Keratinocyte (primary cell): ENCODE results near the gene ADRA2C.

ENCODE experiments used
- EZH2 ChIP-seq: IDR thresholded peaks from one replicate; pipeline ENCODE4 v1.6.1; 2012; ENCODE audit warnings: inconsistent platforms, mild to moderate bottlenecking, low read length, moderate library complexity
- TF ChIP-seq, protein P1 (sequence below), 3 experiments: IDR thresholded peaks in 1 of 3; conservative IDR thresholded peaks in 1 of 3; optimal IDR thresholded peaks in 1 of 3; 2 replicates in 2 of 3; 3 replicates in 1 of 3; pipeline versions ENCODE3 to v1.5.1; 2011; ENCODE audit warnings: low read length in 3 of 3, mild to moderate bottlenecking in 3 of 3, moderate library complexity in 2 of 3, control low read depth in 1 of 3, inconsistent platforms in 1 of 3; ENCODE audit not compliant: insufficient read depth in 2 of 3; ENCODE audit errors: extremely low read depth in 1 of 3

DNA sequence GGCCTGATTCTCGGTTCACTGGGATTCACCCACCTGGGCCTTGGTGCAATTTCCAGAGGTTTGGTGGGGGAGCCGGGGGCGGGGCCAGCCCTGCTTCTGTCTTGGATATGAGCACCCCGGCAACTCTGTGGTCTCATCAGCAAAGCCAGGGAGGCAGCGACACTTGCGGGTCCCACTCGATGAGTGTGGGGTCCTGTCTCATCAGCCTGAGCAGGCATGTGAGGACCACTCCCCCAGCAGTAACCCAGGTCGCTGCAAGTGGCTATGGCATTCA, 19.0 kb downstream of the ADRA2C start:
- TF ChIP-seq, protein P1, sequence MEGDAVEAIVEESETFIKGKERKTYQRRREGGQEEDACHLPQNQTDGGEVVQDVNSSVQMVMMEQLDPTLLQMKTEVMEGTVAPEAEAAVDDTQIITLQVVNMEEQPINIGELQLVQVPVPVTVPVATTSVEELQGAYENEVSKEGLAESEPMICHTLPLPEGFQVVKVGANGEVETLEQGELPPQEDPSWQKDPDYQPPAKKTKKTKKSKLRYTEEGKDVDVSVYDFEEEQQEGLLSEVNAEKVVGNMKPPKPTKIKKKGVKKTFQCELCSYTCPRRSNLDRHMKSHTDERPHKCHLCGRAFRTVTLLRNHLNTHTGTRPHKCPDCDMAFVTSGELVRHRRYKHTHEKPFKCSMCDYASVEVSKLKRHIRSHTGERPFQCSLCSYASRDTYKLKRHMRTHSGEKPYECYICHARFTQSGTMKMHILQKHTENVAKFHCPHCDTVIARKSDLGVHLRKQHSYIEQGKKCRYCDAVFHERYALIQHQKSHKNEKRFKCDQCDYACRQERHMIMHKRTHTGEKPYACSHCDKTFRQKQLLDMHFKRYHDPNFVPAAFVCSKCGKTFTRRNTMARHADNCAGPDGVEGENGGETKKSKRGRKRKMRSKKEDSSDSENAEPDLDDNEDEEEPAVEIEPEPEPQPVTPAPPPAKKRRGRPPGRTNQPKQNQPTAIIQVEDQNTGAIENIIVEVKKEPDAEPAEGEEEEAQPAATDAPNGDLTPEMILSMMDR (optimal IDR thresholded peaks at IDR 0.05 in 1 of 3, IDR thresholded peaks at IDR 0.05 in 1 of 3, conservative IDR thresholded peaks at IDR 0.05 in 1 of 3; ENCODE audit: extremely low read depth in 1 of 3, insufficient read depth in 2 of 3, low read length in 3 of 3), result no peak
- TF ChIP-seq EZH2, result no peak
